ENCODE data around the gene ZNF740. TPM values are rescaled to one million over a fixed set of nuclear protein-coding genes. Genes with fewer than 3 reads are reported as not detected.

The ZNF740 gene
- total and polyA plus RNA-seq, 10 of the 15 experiments (the other 5 are each of a cell fraction or from before 2014, with no cell fraction given): 1.4 to 33.6 (median 11.3) TPM

DNA sequence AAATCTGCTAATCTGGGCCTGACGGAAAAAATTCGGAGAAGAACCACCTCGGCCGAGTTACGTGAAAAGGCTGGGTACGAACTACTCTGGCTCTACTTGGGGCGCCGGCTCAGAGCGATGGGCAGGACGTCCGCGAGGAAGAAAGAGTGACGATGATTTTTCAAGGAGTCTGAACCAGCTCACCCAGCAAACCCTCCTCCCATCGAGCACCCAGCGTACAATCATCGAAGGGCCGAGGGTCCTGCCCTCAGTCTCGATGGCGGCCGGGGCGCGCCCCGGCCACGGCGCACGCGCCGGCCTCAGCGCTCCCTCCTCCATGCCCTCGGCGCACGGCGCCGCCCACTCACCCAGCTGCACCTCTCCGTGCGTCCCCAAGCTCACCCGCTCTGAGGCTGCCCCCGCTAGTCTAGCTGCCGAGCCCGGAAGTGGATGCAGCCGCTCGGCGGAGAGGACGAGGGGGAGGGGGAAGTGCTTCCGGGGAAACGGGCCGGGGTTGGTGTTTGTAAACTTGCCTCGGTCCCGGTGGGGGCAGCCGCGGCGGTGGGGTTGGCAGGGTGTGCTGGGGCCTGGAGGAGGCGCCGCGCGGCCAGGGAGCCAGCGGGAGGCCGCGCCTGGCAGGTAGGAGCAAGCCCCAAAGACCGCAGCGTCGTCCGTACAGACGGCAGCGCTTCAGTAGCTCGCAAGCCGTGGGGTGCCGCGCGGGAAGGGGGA is at the start of gene ZNF740, which contains the start of gene CSAD (continued):
- TF ChIP-seq, protein P1, sequence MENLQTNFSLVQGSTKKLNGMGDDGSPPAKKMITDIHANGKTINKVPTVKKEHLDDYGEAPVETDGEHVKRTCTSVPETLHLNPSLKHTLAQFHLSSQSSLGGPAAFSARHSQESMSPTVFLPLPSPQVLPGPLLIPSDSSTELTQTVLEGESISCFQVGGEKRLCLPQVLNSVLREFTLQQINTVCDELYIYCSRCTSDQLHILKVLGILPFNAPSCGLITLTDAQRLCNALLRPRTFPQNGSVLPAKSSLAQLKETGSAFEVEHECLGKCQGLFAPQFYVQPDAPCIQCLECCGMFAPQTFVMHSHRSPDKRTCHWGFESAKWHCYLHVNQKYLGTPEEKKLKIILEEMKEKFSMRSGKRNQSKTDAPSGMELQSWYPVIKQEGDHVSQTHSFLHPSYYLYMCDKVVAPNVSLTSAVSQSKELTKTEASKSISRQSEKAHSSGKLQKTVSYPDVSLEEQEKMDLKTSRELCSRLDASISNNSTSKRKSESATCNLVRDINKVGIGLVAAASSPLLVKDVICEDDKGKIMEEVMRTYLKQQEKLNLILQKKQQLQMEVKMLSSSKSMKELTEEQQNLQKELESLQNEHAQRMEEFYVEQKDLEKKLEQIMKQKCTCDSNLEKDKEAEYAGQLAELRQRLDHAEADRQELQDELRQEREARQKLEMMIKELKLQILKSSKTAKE (IDR thresholded peaks at IDR 0.05; ENCODE audit: low read depth, poor library complexity, severe bottlenecking): no peak
- TF ChIP-seq ESRRA (IDR thresholded peaks at IDR 0.05; ENCODE audit: low read length) (no peak), TCF12 (IDR thresholded peaks at IDR 0.05; ENCODE audit: low read depth, low read length) (peak; percentile 93), MXI1 (IDR thresholded peaks at IDR 0.05; ENCODE audit: low read depth, low read length) (no peak; the same call in 1 of the 2 replicates), MYB (IDR thresholded peaks at IDR 0.05; ENCODE audit: borderline replicate concordance, low read depth, low read length) (no peak), RUNX3 (IDR thresholded peaks at IDR 0.05; ENCODE audit: low read length) (no peak; the same call in 1 of the 2 replicates), NFXL1 (IDR thresholded peaks at IDR 0.05; ENCODE audit: borderline replicate concordance) (0 out of 2 replicates have a peak, but pooled peaks have one; percentile 79), SUPT20H (IDR thresholded peaks at IDR 0.05; ENCODE audit: borderline replicate concordance, control insufficient read depth, low read depth, low read length) (no peak), HDAC2 (IDR thresholded peaks at IDR 0.05) (no peak), BHLHE40 (IDR thresholded peaks at IDR 0.05; ENCODE audit: borderline replicate concordance in 1 of 2, low read depth in 2 of 2, low read length in 1 of 2) (peak; percentile 54 to 84; a peak in 3 of 4 replicates), SP1 (IDR thresholded peaks at IDR 0.05; ENCODE audit: low read depth, low read length) (peak; percentile 36), TAF1 (IDR thresholded peaks at IDR 0.05; ENCODE audit: borderline replicate concordance, low read depth, low read length) (peak; percentile 74; the same call in 1 of the 2 replicates), HCFC1 (IDR thresholded peaks at IDR 0.05; ENCODE audit: low read length) (peak; percentile 76), BMI1 (IDR thresholded peaks at IDR 0.05; ENCODE audit: borderline replicate concordance) (no peak), BRCA1 (IDR thresholded peaks at IDR 0.05; ENCODE audit: low read depth, low read length) (no peak), IKZF1 (conservative IDR thresholded peaks at IDR 0.05) (peak; percentile 90), NBN (IDR thresholded peaks at IDR 0.05) (peak; percentile 45; the same call in 1 of the 2 replicates), EZH2 (IDR thresholded peaks at IDR 0.05; ENCODE audit: borderline replicate concordance, control insufficient read depth, low read depth, low read length) (no peak), CEBPB (IDR thresholded peaks at IDR 0.05; ENCODE audit: borderline replicate concordance in 1 of 2, low read depth in 2 of 2, low read length in 2 of 2) (no peak), MTA2 (IDR thresholded peaks at IDR 0.05; ENCODE audit: low read depth) (peak; percentile 63), SIX5 (IDR thresholded peaks at IDR 0.05; ENCODE audit: low read depth, low read length, severe bottlenecking) (peak; percentile 65), LARP7 (IDR thresholded peaks at IDR 0.05) (peak; percentile 26; the same call in 1 of the 2 replicates), CHD2 (IDR thresholded peaks at IDR 0.05; ENCODE audit: borderline replicate concordance, low read depth, low read length) (peak; percentile 94), HDGF (IDR thresholded peaks at IDR 0.05) (0 out of 2 replicates have a peak, but pooled peaks have one; percentile 2), RELA (IDR thresholded peaks at IDR 0.05; ENCODE audit: borderline replicate concordance, partially characterized antibody) (no peak), FOXM1 (IDR thresholded peaks at IDR 0.05; ENCODE audit: low read depth, low read length) (peak; percentile 22; the same call in 1 of the 2 replicates)
- TF ChIP-seq, protein P2, sequence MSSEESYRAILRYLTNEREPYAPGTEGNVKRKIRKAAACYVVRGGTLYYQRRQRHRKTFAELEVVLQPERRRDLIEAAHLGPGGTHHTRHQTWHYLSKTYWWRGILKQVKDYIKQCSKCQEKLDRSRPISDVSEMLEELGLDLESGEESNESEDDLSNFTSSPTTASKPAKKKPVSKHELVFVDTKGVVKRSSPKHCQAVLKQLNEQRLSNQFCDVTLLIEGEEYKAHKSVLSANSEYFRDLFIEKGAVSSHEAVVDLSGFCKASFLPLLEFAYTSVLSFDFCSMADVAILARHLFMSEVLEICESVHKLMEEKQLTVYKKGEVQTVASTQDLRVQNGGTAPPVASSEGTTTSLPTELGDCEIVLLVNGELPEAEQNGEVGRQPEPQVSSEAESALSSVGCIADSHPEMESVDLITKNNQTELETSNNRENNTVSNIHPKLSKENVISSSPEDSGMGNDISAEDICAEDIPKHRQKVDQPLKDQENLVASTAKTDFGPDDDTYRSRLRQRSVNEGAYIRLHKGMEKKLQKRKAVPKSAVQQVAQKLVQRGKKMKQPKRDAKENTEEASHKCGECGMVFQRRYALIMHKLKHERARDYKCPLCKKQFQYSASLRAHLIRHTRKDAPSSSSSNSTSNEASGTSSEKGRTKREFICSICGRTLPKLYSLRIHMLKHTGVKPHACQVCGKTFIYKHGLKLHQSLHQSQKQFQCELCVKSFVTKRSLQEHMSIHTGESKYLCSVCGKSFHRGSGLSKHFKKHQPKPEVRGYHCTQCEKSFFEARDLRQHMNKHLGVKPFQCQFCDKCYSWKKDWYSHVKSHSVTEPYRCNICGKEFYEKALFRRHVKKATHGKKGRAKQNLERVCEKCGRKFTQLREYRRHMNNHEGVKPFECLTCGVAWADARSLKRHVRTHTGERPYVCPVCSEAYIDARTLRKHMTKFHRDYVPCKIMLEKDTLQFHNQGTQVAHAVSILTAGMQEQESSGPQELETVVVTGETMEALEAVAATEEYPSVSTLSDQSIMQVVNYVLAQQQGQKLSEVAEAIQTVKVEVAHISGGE (CRISPR knock-in tag; IDR thresholded peaks at IDR 0.05): no peak

Data from GM12878 (cell line).